Naive thymus-derived CD4-positive, alpha-beta T cell (primary cell): ENCODE data around the gene CACNA2D2. TPM values are rescaled to one million over a fixed set of nuclear protein-coding genes. Genes with fewer than 3 reads are reported as not detected.

Source experiments
- ATAC-seq: fragments of 150-1000 bp; cut with Tn5 transposase; 2 replicates; pipeline ENCODE4 v1.10.0; 2021; ENCODE audit warnings: mild to moderate bottlenecking, moderate library complexity
- CTCF ChIA-PET: fragments of 350-600 bp; sonication (Branson Sonifier 250); formaldehyde crosslinking; loops from one replicate; lab custom pipeline; 2021; ENCODE audit warnings: antibody characterized with exemption; lab: Charles Lee
- POLR2A ChIA-PET: fragments of 350-600 bp; sonication (Branson Sonifier 250); formaldehyde crosslinking; loops from one replicate; lab custom pipeline; 2021; ENCODE audit warnings: antibody characterized with exemption, inconsistent platforms; lab: Charles Lee
- DNase-seq, 9 donors: peaks; one replicate each; pipeline versions ENCODE4 v3.0.0 to v3.0.0-alpha.2; 2020 to 2022; ENCODE audit warnings: mixed read lengths in 1 of 9
- H3K27ac ChIP-seq: one replicate; pipeline ENCODE4 v1.7.0; 2013; ENCODE audit warnings: mild to moderate bottlenecking, low read depth, low read length, moderate library complexity
- H3K27me3 ChIP-seq, 2 donors: one replicate each; pipeline ENCODE4 v1.7.0; 2013; ENCODE audit warnings: low read length in 2 of 2, mild to moderate bottlenecking in 2 of 2, moderate library complexity in 2 of 2; ENCODE audit not compliant: control insufficient read depth in 2 of 2, insufficient read depth in 2 of 2
- H3K36me3 ChIP-seq, 3 experiments: 1 replicate in 2 of 3; 2 replicates in 1 of 3; pipeline ENCODE4 v1.7.0; 2013; ENCODE audit warnings: low read length in 3 of 3, mild to moderate bottlenecking in 3 of 3, moderate library complexity in 1 of 3; ENCODE audit not compliant: insufficient read depth in 3 of 3, control insufficient read depth in 2 of 3
- H3K4me1 ChIP-seq, 2 donors: one replicate each; pipeline ENCODE4 v1.7.0; 2013; ENCODE audit warnings: low read length in 2 of 2, mild to moderate bottlenecking in 2 of 2, moderate library complexity in 1 of 2; ENCODE audit not compliant: control insufficient read depth in 2 of 2, insufficient read depth in 2 of 2
- H3K4me3 ChIP-seq: 2 replicates; pipeline ENCODE4 v1.7.0; 2013; ENCODE audit warnings: mild to moderate bottlenecking, low read length
- H3K9me3 ChIP-seq, 3 experiments: 1 replicate in 2 of 3; 2 replicates in 1 of 3; pipeline ENCODE4 v1.7.0; 2013; ENCODE audit warnings: low read length in 3 of 3; ENCODE audit not compliant: control insufficient read depth in 2 of 3
- H3K27ac Mint-ChIP-seq, 9 donors: one replicate each; pipeline ENCODE4 v1.8.0; 2020 to 2022; ENCODE audit warnings: mixed read lengths in 9 of 9, mild to moderate bottlenecking in 8 of 9, moderate library complexity in 5 of 9, inconsistent platforms in 2 of 9
- H3K27me3 Mint-ChIP-seq, 5 donors: one replicate each; pipeline ENCODE4 v1.8.0; 2021 to 2022; ENCODE audit warnings: mixed read lengths in 5 of 5, mild to moderate bottlenecking in 1 of 5
- H3K36me3 Mint-ChIP-seq, 5 donors: one replicate each; pipeline ENCODE4 v1.8.0; 2020 to 2022; ENCODE audit warnings: mixed read lengths in 5 of 5, mild to moderate bottlenecking in 3 of 5, inconsistent platforms in 1 of 5
- H3K4me1 Mint-ChIP-seq, 7 donors: one replicate each; pipeline ENCODE4 v1.8.0; 2020 to 2022; ENCODE audit warnings: mixed read lengths in 7 of 7, mild to moderate bottlenecking in 3 of 7, inconsistent platforms in 1 of 7
- H3K4me3 Mint-ChIP-seq, 10 donors: one replicate each; pipeline ENCODE4 v1.8.0; 2020 to 2022; ENCODE audit warnings: mild to moderate bottlenecking in 10 of 10, mixed read lengths in 10 of 10, moderate library complexity in 6 of 10, inconsistent platforms in 2 of 10
- H3K9me3 Mint-ChIP-seq, 11 donors: one replicate each; pipeline ENCODE4 v1.8.0; 2020 to 2022; ENCODE audit warnings: mixed read lengths in 11 of 11, mild to moderate bottlenecking in 4 of 11, inconsistent platforms in 1 of 11, moderate library complexity in 1 of 11
- intact Hi-C, 2 donors: fragments of 100-400 bp; cut with micrococcal nuclease; formaldehyde crosslinking; loops; one replicate each; pipeline ENCODE4 v1.15.1; 2023
- polyA plus RNA-seq, 2 donors: library from polyadenylated mRNA; unstranded; fragments of 300-500 nt; fragmentation: Illumina TruSeq; gene quantifications; one replicate each; pipeline ENCODE4 v1.2.3, GENCODE V29; 2021
- total RNA-seq, 6 experiments: library from RNA in 5 of 6; stranded (reverse) in 5 of 6; gene quantifications; 1 replicate in 5 of 6; 2 replicates in 1 of 6; pipeline ENCODE4 v1.2.3 and lab custom pipeline; 2021 to 2026

CACNA2D2 gene
- total and polyA plus RNA-seq, 7 experiments from 2014 or later = 0.32 to 6.2 (median 2.0) TPM

GRCh38 chr3:50350527-50351322, 152.7 kb downstream of the CACNA2D2 start, which contains the start of the genes CYB561D2 and NPRL2:
Gene CYB561D2 (plus strand): TSS chr3:50350862. CDS start chr3:50351434, 572 bp downstream.
Gene NPRL2 (minus strand): TSS chr3:50350775. CDS start chr3:50350652, 123 bp downstream.
- ATAC-seq (peak; percentile 95), DNase-seq (peak; percentile 97 to 100 (median 99))
- ChIA-PET POLR2A (interaction anchor here (0.7 to 34.0 kb wide), 11 partner anchors 6 to 1927 kb away, joined by 3 to 656 read pairs (median 6); partner anchors contain the start of genes C3orf18, CYB561D2, GNAI2 and HEMK1), CTCF (interaction anchor here (0.7 to 4.5 kb wide), 6 partner anchors 10 to 199 kb away, joined by 3 to 21 read pairs (median 4); partner anchors contain the start of genes HYAL3, NAA80, RASSF1 and TUSC2)
- Histone ChIP-seq H3K4me3 (peak within 1 kb of the TSS; percentile 90), H3K27ac (peak within 1 kb of the TSS; percentile 93), H3K27me3 (no peaks in the 10 kb centered on the region), H3K4me1 (peaks cover 26 to 32% of the 10 kb centered on the region in 2 donors), H3K36me3 (peaks cover 0 to 59% (median 0%) of the 10 kb centered on the region in 3 experiments), H3K9me3 (no peaks in the 10 kb centered on the region)
- Mint-ChIP-seq H3K27ac (peak within 1 kb of the TSS; percentile 96 to 100 (median 99)), H3K4me3 (peak within 1 kb of the TSS; percentile 86 to 99 (median 96)), H3K27me3 (no peaks in the 10 kb centered on the region), H3K36me3 (peaks cover 0 to 30% (median 7%) of the 10 kb centered on the region in 5 donors), H3K9me3 (no peaks in the 10 kb centered on the region), H3K4me1 (peaks cover 24 to 78% (median 59%) of the 10 kb centered on the region in 7 donors)
- intact Hi-C loops = loop anchor here (1.0 to 10.0 kb wide), 17 partner anchors 9 to 1636 kb away; partner anchors contain the start of genes HYAL3 (in 2 of the 2), NAA80 (in 2 of the 2), TMEM115 (in 2 of the 2) and DCAF1 (in 1 of the 2)

GRCh38 chr3:50350213-50350526, 153.3 kb downstream of the CACNA2D2 start:
- ATAC-seq (no peak), DNase-seq (no peak)
- intact Hi-C loops = loop anchor here (1.0 to 10.0 kb wide), 15 partner anchors 13 to 1635 kb away; partner anchors contain the start of genes HYAL3 (in 2 of the 2), NAA80 (in 2 of the 2), DCAF1 (in 1 of the 2) and GNAI2 (in 1 of the 2)
- H3K36me3 Mint-ChIP-seq = peaks cover 0 to 30% (median 7%) of the 10 kb centered on the region in 5 donors
- H3K4me3 ChIP-seq = peak overlapping the region; percentile 90
- peaks cover 19 to 77% (median 61%) of the 10 kb centered on the region in 7 donors for H3K4me1 Mint-ChIP-seq
- peak overlapping the region; percentile 86 to 99 (median 96) for H3K4me3 Mint-ChIP-seq
- peak overlapping the region; percentile 96 to 100 (median 99) for H3K27ac Mint-ChIP-seq
- H3K9me3 Mint-ChIP-seq = no peaks in the 10 kb centered on the region
- no peaks in the 10 kb centered on the region for H3K9me3 ChIP-seq
- no peaks in the 10 kb centered on the region for H3K27me3 ChIP-seq
- CTCF ChIA-PET = interaction anchor here (0.6 to 4.5 kb wide), 7 partner anchors 9 to 325 kb away, joined by 3 to 21 read pairs (median 3); partner anchors contain the start of genes DOCK3, HYAL3, NAA80 and RASSF1
- no peaks in the 10 kb centered on the region for H3K27me3 Mint-ChIP-seq
- peak overlapping the region; percentile 93 for H3K27ac ChIP-seq
- H3K4me1 ChIP-seq = peaks cover 32 to 36% of the 10 kb centered on the region in 2 donors
- peaks cover 0 to 54% (median 0%) of the 10 kb centered on the region in 3 experiments for H3K36me3 ChIP-seq
- POLR2A ChIA-PET = interaction anchor here (0.7 to 34.0 kb wide), 10 partner anchors 6 to 1927 kb away, joined by 3 to 656 read pairs (median 12); partner anchors contain the start of genes C3orf18, CYB561D2, GNAI2 and HEMK1

GRCh38 chr3:50347187-50347813, 156.1 kb downstream of the CACNA2D2 start:
- Histone ChIP-seq H3K27me3 (no peaks in the 10 kb centered on the region), H3K9me3 (no peaks in the 10 kb centered on the region), H3K36me3 (peaks cover 0 to 27% (median 0%) of the 10 kb centered on the region in 3 experiments), H3K4me3 (no peak overlapping the region), H3K4me1 (peaks cover 34 to 38% of the 10 kb centered on the region in 2 donors), H3K27ac (peak overlapping the region; percentile 14)
- intact Hi-C loops = loop anchor here (1.0 to 2.0 kb wide), 3 partner anchors 89 to 204 kb away; no protein-coding TSS in a partner anchor
- Mint-ChIP-seq H3K27me3 (no peaks in the 10 kb centered on the region), H3K36me3 (peaks cover 0 to 23% (median 3%) of the 10 kb centered on the region in 5 donors), H3K27ac (peak overlapping the region; percentile 19 to 96 (median 55)), H3K4me1 (peaks cover 18 to 71% (median 63%) of the 10 kb centered on the region in 7 donors), H3K9me3 (peaks cover 0 to under 1% (median 0%) of the 10 kb centered on the region in 11 donors), H3K4me3 (peak overlapping the region in 6 of 10 donors; percentile 23 to 99 (median 35))
- ATAC-seq (peak; percentile 32), DNase-seq (peak; percentile 50 to 72 (median 62))
- ChIA-PET CTCF (interaction anchor here (0.6 to 4.5 kb wide), 8 partner anchors 8 to 204 kb away, joined by 3 to 21 read pairs (median 4); no protein-coding TSS in a partner anchor), POLR2A (interaction anchor here (0.7 to 34.0 kb wide), 3 partner anchors 9 to 48 kb away, joined by 5 to 656 read pairs (median 656); partner anchors contain the start of genes CYB561D2, HYAL2, HYAL3 and NAA80)

- CTCF ChIA-PET = no interaction called here
- Mint-ChIP-seq H3K27ac (peak within 1 kb of the TSS in 8 of 9 donors; percentile 29 to 90 (median 52)), H3K27me3 (no peaks in the 10 kb centered on the region), H3K4me1 (peaks cover 18 to 69% (median 56%) of the 10 kb centered on the region in 7 donors), H3K9me3 (peaks cover 0 to 2% (median 0%) of the 10 kb centered on the region in 11 donors), H3K4me3 (peak within 1 kb of the TSS; percentile 34 to 91 (median 74)), H3K36me3 (peaks cover 0 to 20% (median 3%) of the 10 kb centered on the region in 5 donors)
- H3K4me1 ChIP-seq = peaks cover 35 to 36% of the 10 kb centered on the region in 2 donors
- H3K9me3 ChIP-seq = no peaks in the 10 kb centered on the region
- H3K27me3 ChIP-seq = no peaks in the 10 kb centered on the region
- POLR2A ChIA-PET = interaction anchor here (0.6 to 34.0 kb wide), 4 partner anchors 11 to 302 kb away, joined by 3 to 656 read pairs (median 330); partner anchors contain the start of genes CYB561D2, HEMK1, HYAL2 and NPRL2
- H3K4me3 ChIP-seq = peak within 1 kb of the TSS; percentile 61
- H3K36me3 ChIP-seq = peaks cover 0 to 24% (median 0%) of the 10 kb centered on the region in 3 experiments
- intact Hi-C loops = loop anchor here in 1 of 2 donors (1.0 to 2.0 kb wide), 2 partner anchors 8 to 205 kb away; no protein-coding TSS in a partner anchor
- H3K27ac ChIP-seq = peak within 1 kb of the TSS; percentile 40
- DNase-seq (peak; percentile 57 to 87 (median 72)), ATAC-seq (peak; percentile 42)
Observed at GRCh38 chr3:50345586-50346234, 157.7 kb downstream of the CACNA2D2 start, which contains the start of gene ZMYND10. Gene ZMYND10 (minus strand): TSS chr3:50345732. CDS start chr3:50345579, 153 bp downstream.

- Histone ChIP-seq H3K27ac (peak overlapping the region; percentile 35), H3K4me3 (no peak overlapping the region), H3K36me3 (peaks cover 0 to 23% (median 0%) of the 10 kb centered on the region in 3 experiments), H3K9me3 (no peaks in the 10 kb centered on the region), H3K27me3 (no peaks in the 10 kb centered on the region), H3K4me1 (peaks cover 31 to 39% of the 10 kb centered on the region in 2 donors)
- ATAC-seq (no peak), DNase-seq (no peak)
- H3K4me3 Mint-ChIP-seq = peak overlapping the region in 4 of 10 donors; percentile 20 to 79 (median 58)
- peaks cover 13 to 65% (median 52%) of the 10 kb centered on the region in 7 donors for H3K4me1 Mint-ChIP-seq
- CTCF ChIA-PET = no interaction called here
- H3K9me3 Mint-ChIP-seq = peaks cover 0 to 2% (median 0%) of the 10 kb centered on the region in 11 donors
- peaks cover 0 to 15% (median 3%) of the 10 kb centered on the region in 5 donors for H3K36me3 Mint-ChIP-seq
- POLR2A ChIA-PET = interaction anchor here (0.6 to 34.0 kb wide), 4 partner anchors 10 to 964 kb away, joined by 3 to 656 read pairs (median 330); partner anchors contain the start of genes CYB561D2, HYAL2, NPRL2 and RASSF1
- intact Hi-C loops = loop anchor here in 1 of 2 donors (1.0 kb wide), 1 partner anchor 8 kb away; no protein-coding TSS in a partner anchor
- H3K27me3 Mint-ChIP-seq = no peaks in the 10 kb centered on the region
- H3K27ac Mint-ChIP-seq = peak overlapping the region in 1 of 9 donors; percentile 46
Observed at GRCh38 chr3:50345008-50345407, 158.4 kb downstream of the CACNA2D2 start.
